Ascending aorta (tissue), 2 donors: ENCODE results near the gene TMEM163. TPM values are rescaled to one million over a fixed set of nuclear protein-coding genes. Genes with fewer than 3 reads are reported as not detected.
"Not testable (repeated sequence)": the region's sequence is repeated elsewhere in the genome, so short reads cannot be mapped to it uniquely, and the experiment has no call there.

Source experiments
- DNase-seq, 2 donors: peaks; one replicate each; pipeline ENCODE4 v3.0.0-alpha.2; 2019; ENCODE audit warnings: low spot score in 2 of 2
- H3K27ac ChIP-seq, 2 donors: fragments of 200-600 bp; sonication (generic); one replicate each; pipeline ENCODE4 v1.5.1; 2016 to 2017; ENCODE audit warnings: mild to moderate bottlenecking in 1 of 2
- H3K27me3 ChIP-seq: fragments of 200-600 bp; sonication (generic); one replicate; pipeline ENCODE4 v1.5.1; 2017
- H3K36me3 ChIP-seq, 2 donors: fragments of 200-600 bp; sonication (generic); one replicate each; pipeline ENCODE4 v1.5.1; 2016
- H3K4me1 ChIP-seq, 2 donors: fragments of 200-600 bp; sonication (generic); one replicate each; pipeline ENCODE4 v1.5.1; 2016 to 2017; ENCODE audit warnings: mild to moderate bottlenecking in 1 of 2
- H3K4me3 ChIP-seq, 2 donors: fragments of 200-600 bp; sonication (generic); one replicate each; pipeline ENCODE4 v1.5.1; 2016 to 2017; ENCODE audit warnings: mild to moderate bottlenecking in 1 of 2
- H3K9me3 ChIP-seq, 2 donors: fragments of 200-600 bp; sonication (generic); one replicate each; pipeline ENCODE4 v1.5.1; 2016
- CTCF ChIP-seq, 3 experiments: fragments of 200-600 bp in 2 of 3; fragments of 450-650 bp in 1 of 3; sonication (generic) in 2 of 3; IDR thresholded peaks; one replicate each; pipeline ENCODE4 v1.5.1; 2016 to 2019; ENCODE audit warnings: antibody characterized with exemption in 3 of 3, mild to moderate bottlenecking in 1 of 3, moderate library complexity in 1 of 3
- intact Hi-C: fragments of 100-400 bp; cut with DNase I; formaldehyde crosslinking; loops from one replicate; pipeline ENCODE4 v1.15.1; 2023
- total RNA-seq: library from RNA; depleted of rRNA; stranded (reverse); fragments of >200 nt; gene quantifications from one replicate; pipeline ENCODE4 v1.1.0, GENCODE V29; 2016

TMEM163 gene
- total RNA-seq, 1 donor from 2014 or later: not detected

- intact Hi-C loops: no loop called here
- no peak overlapping the region for H3K4me3 ChIP-seq
- no peaks in the 10 kb centered on the region for H3K27me3 ChIP-seq
- DNase-seq: no peak
- no peaks in the 10 kb centered on the region for H3K9me3 ChIP-seq
- no peaks in the 10 kb centered on the region for H3K4me1 ChIP-seq
- no peaks in the 10 kb centered on the region for H3K36me3 ChIP-seq
- TF ChIP-seq CTCF (IDR thresholded peaks at IDR 0.05): no peak
- H3K27ac ChIP-seq: no peak overlapping the region
Measured at GRCh38 chr2:134513465-134513804, 205.4 kb downstream of the TMEM163 start.

DNA sequence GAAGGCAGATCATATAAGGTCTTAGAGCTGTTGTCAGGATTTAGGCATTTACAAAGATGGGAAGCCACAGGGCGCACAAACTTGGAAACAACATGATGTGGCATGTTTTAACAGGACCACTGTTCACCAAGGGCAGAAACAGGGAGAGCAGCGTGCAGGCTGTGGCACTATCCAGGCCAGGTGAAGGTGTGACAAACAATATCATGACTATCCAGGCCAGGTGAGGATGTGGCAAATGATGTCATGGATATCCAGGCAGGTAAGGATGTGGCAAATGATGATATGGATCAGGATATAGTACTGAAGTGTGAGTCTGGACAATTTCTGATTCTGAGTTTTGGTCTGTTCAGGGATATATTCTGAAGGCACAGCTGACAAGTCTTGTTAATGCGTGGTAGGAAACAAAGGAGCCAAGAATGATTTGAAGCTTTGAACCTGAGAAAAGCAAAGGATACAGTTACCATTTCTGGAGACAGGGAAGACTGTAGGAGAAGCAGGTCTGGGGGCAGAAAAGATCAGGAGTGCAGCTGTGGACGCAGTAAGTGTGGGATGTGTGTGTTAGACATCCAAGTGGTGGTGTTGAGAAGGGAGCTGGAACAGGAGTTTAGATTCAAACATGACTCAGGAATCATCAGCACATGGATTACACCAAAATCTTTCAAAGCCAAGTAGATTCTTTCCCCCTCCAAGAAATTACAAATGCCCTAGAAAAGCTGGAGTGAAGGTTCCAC lies 205.9 kb downstream of the TMEM163 start:
- Histone ChIP-seq H3K27ac (no peak overlapping the region), H3K27me3 (no peaks in the 10 kb centered on the region), H3K9me3 (no peaks in the 10 kb centered on the region), H3K36me3 (no peaks in the 10 kb centered on the region), H3K4me3 (no peak overlapping the region), H3K4me1 (no peaks in the 10 kb centered on the region)
- intact Hi-C loops: no loop called here
- no peak for TF ChIP-seq CTCF (IDR thresholded peaks at IDR 0.05)
- DNase-seq: no peak

DNA sequence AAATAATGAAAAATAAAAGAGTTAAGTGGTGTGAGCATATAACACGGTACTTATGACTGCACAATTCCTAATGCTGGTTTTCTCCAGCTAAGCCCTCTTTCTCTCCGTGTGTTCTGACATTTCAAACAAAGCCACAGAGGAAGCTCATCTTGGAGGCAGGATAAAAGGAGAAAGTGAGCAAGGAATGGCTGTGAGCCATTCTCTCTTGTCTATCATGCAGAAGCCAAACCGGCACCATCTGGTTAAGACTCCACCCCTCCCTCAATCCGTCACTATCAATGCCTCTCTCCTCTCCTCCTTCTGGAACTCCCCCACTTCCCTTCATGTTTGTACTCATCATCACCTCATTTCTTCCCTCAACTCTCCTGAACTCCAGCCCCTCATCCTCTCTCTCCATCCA lies 210.4 kb downstream of the TMEM163 start:
- no peak overlapping the region for H3K4me3 ChIP-seq
- no peaks in the 10 kb centered on the region for H3K4me1 ChIP-seq
- H3K27me3 ChIP-seq: no peaks in the 10 kb centered on the region
- TF ChIP-seq CTCF (IDR thresholded peaks at IDR 0.05): no peak
- H3K36me3 ChIP-seq: no peaks in the 10 kb centered on the region
- DNase-seq: no peak
- no peak overlapping the region for H3K27ac ChIP-seq
- intact Hi-C loops: no loop called here
- H3K9me3 ChIP-seq: no peaks in the 10 kb centered on the region

- TF ChIP-seq CTCF (IDR thresholded peaks at IDR 0.05): no peak
- H3K36me3 ChIP-seq: no peaks in the 10 kb centered on the region
- H3K9me3 ChIP-seq: no peaks in the 10 kb centered on the region
Measured at GRCh38 chr2:134507697-134508096, 211.1 kb downstream of the TMEM163 start.

DNA sequence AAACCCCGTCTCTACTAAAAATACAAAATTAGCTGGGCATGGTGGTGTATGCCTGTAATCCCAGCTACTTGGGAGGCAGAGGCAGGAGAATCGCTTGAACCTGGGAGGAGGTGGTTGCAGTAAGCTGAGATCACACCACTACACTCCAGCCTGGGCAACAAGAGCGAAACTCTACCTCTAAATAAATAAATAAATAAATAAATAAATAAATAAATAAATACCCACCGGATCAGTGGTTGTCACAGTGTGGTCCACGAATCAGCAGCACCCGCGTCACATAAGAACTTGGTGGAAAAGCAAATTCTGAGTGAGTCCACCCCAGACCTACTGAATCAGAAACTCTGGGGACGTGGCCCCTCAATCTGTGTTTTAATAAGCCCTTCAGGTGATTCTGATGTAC lies 211.6 kb downstream of the TMEM163 start:
- DNase-seq, H3K9me3 ChIP-seq, H3K4me3 ChIP-seq, H3K27ac ChIP-seq, H3K4me1 ChIP-seq, H3K36me3 ChIP-seq, intact Hi-C loops, H3K27me3 ChIP-seq: not testable (repeated sequence)

More at GRCh38 chr2:134507697-134508096, 211.1 kb downstream of the TMEM163 start:
- no peaks in the 10 kb centered on the region for H3K27me3 ChIP-seq
- no peak overlapping the region for H3K27ac ChIP-seq
- intact Hi-C loops: no loop called here
- no peak for DNase-seq
- H3K4me1 ChIP-seq: no peaks in the 10 kb centered on the region
- H3K4me3 ChIP-seq: no peak overlapping the region

DNA sequence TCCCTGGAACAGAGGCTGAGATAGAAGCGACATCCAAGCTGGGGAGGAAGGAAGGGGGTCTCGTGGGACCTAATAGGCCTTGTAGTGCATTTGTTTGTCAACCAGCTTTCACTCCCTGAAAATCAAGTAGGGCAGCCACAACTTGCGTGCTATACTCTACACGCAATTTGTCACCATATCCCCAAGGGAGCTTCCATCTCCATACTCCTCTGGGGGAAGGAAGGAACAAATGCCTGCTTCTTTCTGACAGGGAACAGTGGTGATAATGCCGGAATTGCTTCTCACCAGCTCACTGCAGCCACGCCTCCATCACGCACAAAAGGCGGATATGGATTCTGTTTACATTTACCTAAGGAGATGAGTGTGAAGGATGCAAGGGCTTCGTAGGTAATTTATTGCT lies 213.4 kb downstream of the TMEM163 start:
- Histone ChIP-seq H3K4me3 (no peak overlapping the region), H3K27ac (no peak overlapping the region), H3K36me3 (no peaks in the 10 kb centered on the region), H3K9me3 (no peaks in the 10 kb centered on the region), H3K27me3 (no peaks in the 10 kb centered on the region), H3K4me1 (no peaks in the 10 kb centered on the region)
- no peak for TF ChIP-seq CTCF (IDR thresholded peaks at IDR 0.05)
- intact Hi-C loops: no loop called here
- DNase-seq: no peak
